HEK293 (cell line): ENCODE results near the gene KANSL3.
"Not testable (repeated sequence)": the region's sequence is repeated elsewhere in the genome, so short reads cannot be mapped to it uniquely, and the experiment has no call there.

ENCODE experiments used
- GLI4 ChIP-seq: fragments of 450-650 bp; formaldehyde crosslinking; IDR thresholded peaks from 2 replicates; pipeline ENCODE4 v1.5.1; 2016; ENCODE audit warnings: missing biosample characterization, missing genetic modification characterization
- MZF1 ChIP-seq: fragments of 450-650 bp; formaldehyde crosslinking; IDR thresholded peaks from 2 replicates; pipeline ENCODE4 v1.5.1; 2017; ENCODE audit warnings: missing biosample characterization, missing genetic modification characterization, borderline replicate concordance
- ZFP41 ChIP-seq: fragments of 450-650 bp; formaldehyde crosslinking; IDR thresholded peaks from 2 replicates; pipeline ENCODE4 v1.5.1; 2016; ENCODE audit warnings: missing biosample characterization, missing genetic modification characterization, borderline replicate concordance
- ZNF10 ChIP-seq: fragments of 450-650 bp; formaldehyde crosslinking; IDR thresholded peaks from 2 replicates; pipeline ENCODE4 v1.5.1; 2017; ENCODE audit warnings: missing biosample characterization, missing genetic modification characterization
- ZNF121 ChIP-seq: fragments of 450-650 bp; formaldehyde crosslinking; IDR thresholded peaks from 2 replicates; pipeline ENCODE4 v1.5.1; 2016; ENCODE audit warnings: missing biosample characterization, missing genetic modification characterization
- ZNF140 ChIP-seq: fragments of 450-650 bp; formaldehyde crosslinking; IDR thresholded peaks from 2 replicates; pipeline ENCODE4 v1.5.1; 2016; ENCODE audit warnings: missing biosample characterization, missing genetic modification characterization
- ZNF19 ChIP-seq: fragments of 450-650 bp; formaldehyde crosslinking; IDR thresholded peaks from 2 replicates; pipeline ENCODE4; 2016; ENCODE audit warnings: missing biosample characterization, missing genetic modification characterization, low read depth
- ZNF513 ChIP-seq: fragments of 450-650 bp; IDR thresholded peaks from 2 replicates; pipeline ENCODE4 v1.5.1; 2018; ENCODE audit warnings: missing biosample characterization, missing genetic modification characterization
- ZNF664 ChIP-seq: fragments of 450-650 bp; formaldehyde crosslinking; IDR thresholded peaks from 2 replicates; pipeline ENCODE4 v1.5.1; 2016; ENCODE audit warnings: missing biosample characterization, missing genetic modification characterization
- ZNF677 ChIP-seq: fragments of 450-650 bp; IDR thresholded peaks from 2 replicates; pipeline ENCODE4 v1.5.0; 2018; ENCODE audit warnings: missing biosample characterization, mild to moderate bottlenecking, missing genetic modification characterization, moderate library complexity
- TF ChIP-seq, protein P1 (sequence below): fragments of 450-650 bp; formaldehyde crosslinking; IDR thresholded peaks from 2 replicates; pipeline ENCODE4 v1.5.1; 2016; ENCODE audit warnings: missing biosample characterization, missing genetic modification characterization
- TF ChIP-seq, protein P2 (sequence below): fragments of 450-650 bp; formaldehyde crosslinking; IDR thresholded peaks from 2 replicates; pipeline ENCODE4 v1.5.1; 2016; ENCODE audit warnings: missing biosample characterization, missing genetic modification characterization
- TF ChIP-seq, protein P3 (sequence below): fragments of 450-650 bp; formaldehyde crosslinking; IDR thresholded peaks from 2 replicates; pipeline ENCODE4 v1.5.1; 2016; ENCODE audit warnings: missing biosample characterization, missing genetic modification characterization

GRCh38 chr2:96557421-96557820 lies 80.7 kb downstream of the KANSL3 start:
- TF ChIP-seq ZFP41; ZNF10 (tag by site-specific recombination); GLI4; ZNF664 (tag by site-specific recombination); ZNF513 (tag by site-specific recombination); MZF1; ZNF677 (tag by site-specific recombination); ZNF121 (tag by site-specific recombination); ZNF140; ZNF19 (tag by site-specific recombination): not testable (repeated sequence)
- TF ChIP-seq, protein P1, sequence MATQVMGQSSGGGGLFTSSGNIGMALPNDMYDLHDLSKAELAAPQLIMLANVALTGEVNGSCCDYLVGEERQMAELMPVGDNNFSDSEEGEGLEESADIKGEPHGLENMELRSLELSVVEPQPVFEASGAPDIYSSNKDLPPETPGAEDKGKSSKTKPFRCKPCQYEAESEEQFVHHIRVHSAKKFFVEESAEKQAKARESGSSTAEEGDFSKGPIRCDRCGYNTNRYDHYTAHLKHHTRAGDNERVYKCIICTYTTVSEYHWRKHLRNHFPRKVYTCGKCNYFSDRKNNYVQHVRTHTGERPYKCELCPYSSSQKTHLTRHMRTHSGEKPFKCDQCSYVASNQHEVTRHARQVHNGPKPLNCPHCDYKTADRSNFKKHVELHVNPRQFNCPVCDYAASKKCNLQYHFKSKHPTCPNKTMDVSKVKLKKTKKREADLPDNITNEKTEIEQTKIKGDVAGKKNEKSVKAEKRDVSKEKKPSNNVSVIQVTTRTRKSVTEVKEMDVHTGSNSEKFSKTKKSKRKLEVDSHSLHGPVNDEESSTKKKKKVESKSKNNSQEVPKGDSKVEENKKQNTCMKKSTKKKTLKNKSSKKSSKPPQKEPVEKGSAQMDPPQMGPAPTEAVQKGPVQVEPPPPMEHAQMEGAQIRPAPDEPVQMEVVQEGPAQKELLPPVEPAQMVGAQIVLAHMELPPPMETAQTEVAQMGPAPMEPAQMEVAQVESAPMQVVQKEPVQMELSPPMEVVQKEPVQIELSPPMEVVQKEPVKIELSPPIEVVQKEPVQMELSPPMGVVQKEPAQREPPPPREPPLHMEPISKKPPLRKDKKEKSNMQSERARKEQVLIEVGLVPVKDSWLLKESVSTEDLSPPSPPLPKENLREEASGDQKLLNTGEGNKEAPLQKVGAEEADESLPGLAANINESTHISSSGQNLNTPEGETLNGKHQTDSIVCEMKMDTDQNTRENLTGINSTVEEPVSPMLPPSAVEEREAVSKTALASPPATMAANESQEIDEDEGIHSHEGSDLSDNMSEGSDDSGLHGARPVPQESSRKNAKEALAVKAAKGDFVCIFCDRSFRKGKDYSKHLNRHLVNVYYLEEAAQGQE (tag by site-specific recombination), result not testable (repeated sequence)
- TF ChIP-seq, protein P2, sequence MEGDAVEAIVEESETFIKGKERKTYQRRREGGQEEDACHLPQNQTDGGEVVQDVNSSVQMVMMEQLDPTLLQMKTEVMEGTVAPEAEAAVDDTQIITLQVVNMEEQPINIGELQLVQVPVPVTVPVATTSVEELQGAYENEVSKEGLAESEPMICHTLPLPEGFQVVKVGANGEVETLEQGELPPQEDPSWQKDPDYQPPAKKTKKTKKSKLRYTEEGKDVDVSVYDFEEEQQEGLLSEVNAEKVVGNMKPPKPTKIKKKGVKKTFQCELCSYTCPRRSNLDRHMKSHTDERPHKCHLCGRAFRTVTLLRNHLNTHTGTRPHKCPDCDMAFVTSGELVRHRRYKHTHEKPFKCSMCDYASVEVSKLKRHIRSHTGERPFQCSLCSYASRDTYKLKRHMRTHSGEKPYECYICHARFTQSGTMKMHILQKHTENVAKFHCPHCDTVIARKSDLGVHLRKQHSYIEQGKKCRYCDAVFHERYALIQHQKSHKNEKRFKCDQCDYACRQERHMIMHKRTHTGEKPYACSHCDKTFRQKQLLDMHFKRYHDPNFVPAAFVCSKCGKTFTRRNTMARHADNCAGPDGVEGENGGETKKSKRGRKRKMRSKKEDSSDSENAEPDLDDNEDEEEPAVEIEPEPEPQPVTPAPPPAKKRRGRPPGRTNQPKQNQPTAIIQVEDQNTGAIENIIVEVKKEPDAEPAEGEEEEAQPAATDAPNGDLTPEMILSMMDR, result not testable (repeated sequence)
- TF ChIP-seq, protein P3, sequence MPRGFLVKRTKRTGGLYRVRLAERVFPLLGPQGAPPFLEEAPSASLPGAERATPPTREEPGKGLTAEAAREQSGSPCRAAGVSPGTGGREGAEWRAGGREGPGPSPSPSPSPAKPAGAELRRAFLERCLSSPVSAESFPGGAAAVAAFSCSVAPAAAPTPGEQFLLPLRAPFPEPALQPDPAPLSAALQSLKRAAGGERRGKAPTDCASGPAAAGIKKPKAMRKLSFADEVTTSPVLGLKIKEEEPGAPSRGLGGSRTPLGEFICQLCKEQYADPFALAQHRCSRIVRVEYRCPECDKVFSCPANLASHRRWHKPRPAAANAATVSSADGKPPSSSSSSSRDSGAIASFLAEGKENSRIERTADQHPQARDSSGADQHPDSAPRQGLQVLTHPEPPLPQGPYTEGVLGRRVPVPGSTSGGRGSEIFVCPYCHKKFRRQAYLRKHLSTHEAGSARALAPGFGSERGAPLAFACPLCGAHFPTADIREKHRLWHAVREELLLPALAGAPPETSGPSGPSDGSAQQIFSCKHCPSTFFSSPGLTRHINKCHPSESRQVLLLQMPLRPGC (tag by site-specific recombination), result not testable (repeated sequence)
